GM18867 (cell line): Measurements from ENCODE around the gene PYM1.
A peak's percentile ranks its signal among the peaks of the same experiment; 100 is the strongest.
"Not testable (repeated sequence)": the region's sequence is repeated elsewhere in the genome, so short reads cannot be mapped to it uniquely, and the experiment has no call there.

Experiments used
- ATAC-seq: cut with Tn5 transposase; IDR thresholded peaks from one replicate; pipeline ENCODE4 v1.9.1; 2021; ENCODE audit warnings: mild to moderate bottlenecking, moderate library complexity; ENCODE audit not compliant: unreplicated experiment

PYM1 gene

DNA sequence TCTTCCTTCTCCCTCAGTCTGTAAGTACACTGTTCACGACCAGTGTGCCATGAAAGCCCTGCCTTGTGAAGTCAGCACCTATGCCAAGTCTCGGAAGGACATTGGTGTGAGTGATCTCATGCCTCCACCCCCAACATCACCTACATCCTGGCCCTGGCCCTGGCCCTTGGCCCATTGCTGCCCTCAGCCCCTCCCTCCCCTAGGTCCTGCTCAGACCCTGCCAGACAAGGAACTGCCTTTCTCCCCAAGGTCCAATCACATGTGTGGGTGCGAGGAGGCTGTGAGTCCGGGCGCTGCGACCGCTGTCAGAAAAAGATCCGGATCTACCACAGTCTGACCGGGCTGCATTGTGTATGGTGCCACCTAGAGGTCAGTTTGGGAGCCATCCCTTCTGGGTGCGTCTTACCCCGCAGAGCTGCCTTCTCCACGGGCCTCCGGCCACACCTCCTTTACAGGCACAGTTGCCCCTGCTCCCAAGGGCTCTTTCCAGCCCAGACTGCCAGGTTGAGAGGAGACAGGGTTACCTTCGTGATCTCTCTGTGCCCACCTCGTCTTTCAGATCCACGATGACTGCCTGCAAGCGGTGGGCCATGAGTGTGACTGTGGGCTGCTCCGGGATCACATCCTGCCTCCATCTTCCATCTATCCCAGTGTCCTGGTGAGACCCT lies 12.5 kb upstream of the PYM1 start:
- ATAC-seq = peak; percentile 97

GRCh38 chr12:55938826-55939501 lies 11.3 kb upstream of the PYM1 start:
- no peak for ATAC-seq

DNA sequence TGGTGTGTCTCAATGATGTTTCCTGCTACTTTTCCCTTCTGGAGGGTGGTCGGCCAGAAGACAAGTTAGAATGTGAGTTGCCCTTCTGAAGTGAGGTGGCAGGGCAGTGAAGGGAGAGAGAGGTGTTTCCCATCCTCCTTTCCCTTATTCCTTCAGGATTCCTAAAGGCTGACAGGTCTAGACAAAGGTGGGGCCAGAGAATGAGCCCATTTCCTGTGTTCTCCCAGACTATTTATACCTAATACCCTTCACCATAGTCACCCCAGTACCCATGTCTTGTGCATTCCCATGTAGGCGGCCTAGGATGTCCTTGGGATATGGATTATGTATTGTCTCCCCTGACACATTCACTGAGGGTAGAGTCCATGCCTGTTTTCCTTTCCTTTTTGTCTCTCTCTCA lies 10.3 kb upstream of the PYM1 start:
- no peak for ATAC-seq

GRCh38 chr12:55935738-55936151 lies 8.1 kb upstream of the PYM1 start:
- no peak for ATAC-seq

DNA sequence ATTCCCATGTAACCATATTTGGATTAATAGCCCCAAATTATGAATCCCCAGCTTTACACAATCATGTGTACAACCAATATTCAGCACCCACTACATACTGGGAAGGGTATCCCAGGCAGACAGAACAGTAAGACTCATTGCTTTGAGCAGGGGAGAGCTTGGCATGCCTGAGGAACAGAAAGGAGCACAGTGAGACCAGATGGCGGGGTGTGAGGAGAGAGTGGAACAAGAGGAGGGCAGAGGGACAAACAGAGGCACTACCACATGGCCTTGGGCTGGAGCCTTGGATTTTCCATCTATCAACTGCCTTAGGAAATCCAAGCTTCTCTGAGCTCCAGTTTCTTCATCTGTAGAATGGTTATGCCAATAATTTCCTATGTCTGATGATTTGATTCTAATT lies 7.1 kb upstream of the PYM1 start:
- ATAC-seq = no peak

DNA sequence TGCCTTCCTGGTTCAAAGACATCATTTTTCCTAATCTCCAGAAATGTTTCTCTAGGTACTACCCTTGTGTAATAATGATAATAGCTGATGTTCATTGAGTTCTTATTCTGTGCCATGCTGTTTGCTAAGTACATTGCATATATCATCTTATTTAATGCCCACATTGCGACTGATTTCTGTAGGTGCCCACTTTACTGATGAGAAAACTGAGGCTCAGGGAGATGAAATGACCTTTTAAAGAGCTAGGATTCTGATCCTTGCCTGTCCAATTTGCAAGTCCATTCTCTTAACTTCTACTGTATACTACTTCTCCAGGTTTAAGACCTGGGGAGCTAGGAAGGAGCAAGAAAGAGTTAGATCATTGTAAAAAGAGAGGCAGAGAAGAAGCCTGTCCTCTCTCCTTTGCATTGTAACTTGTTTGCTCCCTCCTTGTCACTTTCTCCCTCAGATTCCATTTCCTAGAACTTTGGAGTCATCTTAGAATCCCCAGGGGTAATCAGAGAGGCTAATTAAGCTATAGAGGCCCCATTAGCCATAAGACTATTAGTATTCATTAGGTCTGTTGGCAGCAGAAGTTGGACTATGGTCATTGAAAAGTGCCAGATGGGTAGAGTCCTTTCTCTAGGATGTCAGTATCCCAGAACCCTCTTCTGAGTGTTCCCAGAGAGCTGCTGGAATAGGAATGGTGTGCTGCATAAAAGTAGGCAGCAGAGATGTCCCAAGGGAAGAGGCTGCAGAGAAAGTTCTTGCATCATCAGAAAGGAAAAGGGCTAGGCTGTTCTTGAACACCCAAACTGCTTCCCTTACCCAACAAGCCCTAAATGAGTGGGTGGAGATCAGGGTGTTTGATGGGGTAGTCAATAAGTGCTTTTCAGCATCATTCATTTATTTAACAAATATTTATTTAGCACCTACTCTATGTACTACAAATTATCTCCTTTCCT lies 6.4 kb upstream of the PYM1 start:
- no peak for ATAC-seq

DNA sequence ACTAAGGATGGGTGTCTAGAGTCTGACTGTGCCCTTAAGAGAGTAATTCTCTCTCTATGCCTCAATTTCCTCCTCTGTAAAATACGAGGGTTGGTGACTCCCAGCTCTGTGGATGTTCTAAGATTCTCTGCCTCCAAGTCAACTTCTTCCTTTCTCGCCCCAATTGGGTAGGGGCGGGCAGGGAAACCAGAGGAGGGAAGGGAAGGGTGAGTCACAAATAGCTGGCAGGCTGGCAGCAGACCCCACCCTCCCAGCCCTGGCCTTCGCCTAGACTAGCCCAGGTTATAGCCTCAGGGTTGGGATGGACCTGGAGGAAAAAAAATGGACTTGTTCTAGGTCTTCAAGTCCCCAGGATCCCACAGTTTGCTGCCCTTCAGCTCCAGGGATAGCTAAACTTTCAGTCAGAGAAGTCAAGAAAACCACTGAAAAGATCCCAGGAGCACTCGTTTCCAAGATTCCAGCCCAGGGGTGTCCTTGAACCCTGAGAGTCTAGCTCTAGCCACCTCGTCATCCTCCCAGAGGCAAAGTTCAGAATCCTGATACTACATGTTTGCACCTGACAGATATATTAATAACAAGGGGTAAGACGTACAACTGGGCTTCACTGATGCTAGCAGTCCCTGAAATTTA lies 5.6 kb upstream of the PYM1 start:
- no peak for ATAC-seq

GRCh38 chr12:55932551-55932910 lies 4.8 kb upstream of the PYM1 start:
- no peak for ATAC-seq

- no peak for ATAC-seq
Observed at GRCh38 chr12:55931780-55932550, 4.3 kb upstream of the PYM1 start.

GRCh38 chr12:55931317-55931779 lies 3.7 kb upstream of the PYM1 start:
- ATAC-seq = no peak

GRCh38 chr12:55930771-55931316 lies 3.1 kb upstream of the PYM1 start, which contains the start of gene DGKA:
DGKA (plus strand) TSS chr12:55931162; CDS start chr12:55936504, 5,342 bp downstream.
- ATAC-seq = no peak

GRCh38 chr12:55929306-55929791 lies 1.7 kb upstream of the PYM1 start:
- peak; percentile 30 for ATAC-seq

- ATAC-seq = peak; percentile 39
Observed at GRCh38 chr12:55926738-55927587, 731 bp downstream of the PYM1 start.

DNA sequence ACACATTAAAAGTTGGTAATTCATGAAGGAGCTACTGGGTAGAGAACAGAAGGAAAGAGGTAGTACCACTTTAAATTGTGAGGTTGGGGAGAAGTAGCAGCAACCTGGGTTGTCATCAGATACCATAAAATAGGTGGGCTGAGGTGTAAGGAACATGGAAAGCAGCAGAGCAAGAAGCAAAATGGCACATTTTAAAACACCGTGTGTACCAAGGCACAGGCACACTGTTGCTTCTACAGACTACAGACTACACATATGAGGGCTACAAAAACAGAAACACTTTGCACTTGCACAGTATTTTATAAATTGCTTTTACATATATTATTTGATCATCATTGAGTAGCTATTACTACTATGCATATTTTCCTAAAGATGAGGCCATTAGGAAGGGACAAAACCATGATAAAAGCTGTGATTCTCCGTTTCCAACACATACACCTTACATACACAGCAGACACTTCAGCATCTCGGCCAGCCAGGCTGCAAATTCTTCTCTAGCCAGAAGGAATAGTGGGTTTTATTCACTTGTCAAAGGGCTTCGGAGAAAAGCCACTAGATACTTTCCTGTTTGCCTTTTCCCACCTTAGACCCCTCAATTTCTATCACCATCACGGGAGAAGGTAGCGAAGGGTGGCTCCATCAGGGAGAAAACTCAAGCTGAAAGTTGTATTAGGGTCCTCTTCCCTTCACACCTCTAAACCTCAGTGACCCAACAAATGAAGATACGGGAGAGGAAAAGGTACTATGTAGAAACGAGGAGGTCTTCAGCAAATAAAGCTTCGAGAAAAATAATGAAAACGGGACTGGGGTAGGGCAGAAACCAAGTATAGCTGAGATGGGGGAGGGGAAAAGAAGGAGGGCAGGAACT lies 1.6 kb downstream of the PYM1 start:
- ATAC-seq = no peak

- ATAC-seq = no peak
Observed at GRCh38 chr12:55925371-55925770, 2.3 kb downstream of the PYM1 start.

GRCh38 chr12:55923648-55924047 lies 4.0 kb downstream of the PYM1 start:
- not testable (repeated sequence) for ATAC-seq

GRCh38 chr12:55922126-55922525 lies 5.6 kb downstream of the PYM1 start:
- no peak for ATAC-seq

DNA sequence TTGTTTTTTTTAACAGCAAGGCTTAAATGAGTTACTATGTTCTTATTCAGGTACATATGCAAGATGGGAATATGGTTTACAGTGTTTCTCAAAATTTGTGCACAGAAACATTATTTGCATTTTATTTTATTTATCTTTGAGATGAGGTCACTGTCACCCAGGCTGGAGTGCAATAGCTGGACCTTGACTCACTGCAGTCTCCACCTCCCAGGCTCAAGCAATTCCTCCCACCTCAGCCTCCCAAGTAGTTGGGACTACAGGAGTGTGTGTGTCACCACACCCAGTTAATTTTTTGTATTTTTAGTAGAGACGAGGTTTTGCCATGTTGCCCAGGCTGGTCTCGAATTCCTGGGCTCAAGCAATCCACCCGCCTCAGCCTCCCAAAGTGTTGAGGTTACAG lies 8.7 kb downstream of the PYM1 start:
- ATAC-seq = not testable (repeated sequence)
